Parathyroid adenoma (tissue), 2 donors: ENCODE data around the gene PDS5A.

Experiments used
- H2AFZ ChIP-seq: fragments of 300-600 bp; sonication (generic); one replicate; pipeline ENCODE4 v1.7.0; 2017; ENCODE audit warnings: antibody characterized with exemption, mild to moderate bottlenecking
- H3K27ac ChIP-seq: fragments of 300-600 bp; sonication (generic); one replicate; pipeline ENCODE4 v1.7.0; 2017
- H3K27me3 ChIP-seq: fragments of 300-600 bp; sonication (generic); one replicate; pipeline ENCODE4 v1.7.0; 2017; ENCODE audit warnings: low read length; ENCODE audit not compliant: control insufficient read depth, insufficient read depth
- H3K36me3 ChIP-seq: fragments of 300-600 bp; sonication (generic); one replicate; pipeline ENCODE4 v1.7.0; 2017; ENCODE audit warnings: low read length; ENCODE audit not compliant: control insufficient read depth, insufficient read depth
- H3K4me1 ChIP-seq: fragments of 300-600 bp; sonication (generic); one replicate; pipeline ENCODE4 v1.7.0; 2017; ENCODE audit warnings: control low read depth
- H3K4me2 ChIP-seq: fragments of 300-600 bp; sonication (generic); one replicate; pipeline ENCODE4 v1.7.0; 2017; ENCODE audit warnings: low read length
- H3K4me3 ChIP-seq: fragments of 300-600 bp; sonication (generic); one replicate; pipeline ENCODE4 v1.7.0; 2017; ENCODE audit warnings: low read depth, low read length
- H3K79me2 ChIP-seq: fragments of 300-600 bp; sonication (generic); one replicate; pipeline ENCODE4 v1.7.0; 2017; ENCODE audit warnings: control low read depth
- H3K9ac ChIP-seq: fragments of 300-600 bp; sonication (generic); one replicate; pipeline ENCODE4 v1.7.0; 2017; ENCODE audit warnings: mild to moderate bottlenecking
- H3K9me3 ChIP-seq: fragments of 300-600 bp; sonication (generic); one replicate; pipeline ENCODE4 v1.7.0; 2017; ENCODE audit warnings: low read length; ENCODE audit not compliant: control insufficient read depth
- TF ChIP-seq, protein P1 (sequence below): fragments of 300-600 bp; sonication (generic); IDR thresholded peaks from one replicate; pipeline ENCODE4 v1.7.0; 2017; ENCODE audit warnings: antibody characterized with exemption, mild to moderate bottlenecking
- donor health status: primary hyperparathyroidism.

The PDS5A gene

DNA sequence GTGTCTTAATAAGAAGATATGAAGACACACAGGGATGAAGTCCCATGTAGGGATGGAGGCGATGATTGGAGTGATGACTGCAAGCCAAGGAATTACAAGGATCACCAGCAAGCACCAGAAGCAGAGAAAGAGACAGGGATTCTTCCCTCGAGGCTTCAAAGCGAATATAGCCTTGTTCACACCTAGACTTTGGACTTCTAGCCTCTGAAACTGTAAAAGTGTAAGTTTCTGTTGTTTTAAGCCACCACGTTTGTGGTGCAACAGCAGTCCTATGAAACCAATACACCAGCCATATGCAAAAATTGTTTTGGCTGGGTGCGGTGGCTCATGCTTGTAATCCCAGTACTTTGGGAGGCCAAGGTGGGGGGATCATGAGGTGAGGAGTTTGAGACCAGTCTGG is 9.8 kb upstream of the PDS5A start:
- no peak overlapping the region for H3K4me3 ChIP-seq
- TF ChIP-seq, protein P1, sequence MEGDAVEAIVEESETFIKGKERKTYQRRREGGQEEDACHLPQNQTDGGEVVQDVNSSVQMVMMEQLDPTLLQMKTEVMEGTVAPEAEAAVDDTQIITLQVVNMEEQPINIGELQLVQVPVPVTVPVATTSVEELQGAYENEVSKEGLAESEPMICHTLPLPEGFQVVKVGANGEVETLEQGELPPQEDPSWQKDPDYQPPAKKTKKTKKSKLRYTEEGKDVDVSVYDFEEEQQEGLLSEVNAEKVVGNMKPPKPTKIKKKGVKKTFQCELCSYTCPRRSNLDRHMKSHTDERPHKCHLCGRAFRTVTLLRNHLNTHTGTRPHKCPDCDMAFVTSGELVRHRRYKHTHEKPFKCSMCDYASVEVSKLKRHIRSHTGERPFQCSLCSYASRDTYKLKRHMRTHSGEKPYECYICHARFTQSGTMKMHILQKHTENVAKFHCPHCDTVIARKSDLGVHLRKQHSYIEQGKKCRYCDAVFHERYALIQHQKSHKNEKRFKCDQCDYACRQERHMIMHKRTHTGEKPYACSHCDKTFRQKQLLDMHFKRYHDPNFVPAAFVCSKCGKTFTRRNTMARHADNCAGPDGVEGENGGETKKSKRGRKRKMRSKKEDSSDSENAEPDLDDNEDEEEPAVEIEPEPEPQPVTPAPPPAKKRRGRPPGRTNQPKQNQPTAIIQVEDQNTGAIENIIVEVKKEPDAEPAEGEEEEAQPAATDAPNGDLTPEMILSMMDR, result no peak
- no peak overlapping the region for H2AFZ ChIP-seq

DNA sequence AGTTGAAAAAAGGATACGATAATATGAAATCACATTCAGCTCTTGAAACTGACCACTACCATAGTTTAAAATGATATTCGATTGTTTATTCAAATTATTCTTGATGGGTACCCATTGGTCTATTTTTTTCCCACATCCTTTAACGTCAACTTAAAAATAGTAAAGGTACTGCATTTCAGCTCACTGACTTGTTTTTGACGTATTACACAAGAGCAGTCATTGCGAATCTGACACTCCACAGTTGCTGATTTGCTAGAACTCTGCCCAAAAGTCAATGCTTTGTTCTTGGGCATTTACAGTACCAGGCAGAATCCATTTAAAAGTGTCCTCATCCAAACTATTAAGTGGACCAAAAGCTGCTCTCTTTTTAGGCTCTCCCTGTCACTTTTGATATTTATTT is 1.2 kb upstream of the PDS5A start:
- Histone ChIP-seq H3K36me3 (no peaks in the 10 kb centered on the region), H3K4me3 (no peak overlapping the region), H3K79me2 (peaks cover 6% of the 10 kb centered on the region), H3K9me3 (no peaks in the 10 kb centered on the region), H3K4me1 (no peaks in the 10 kb centered on the region), H2AFZ (no peak overlapping the region), H3K9ac (no peak overlapping the region), H3K4me2 (no peak overlapping the region), H3K27me3 (no peaks in the 10 kb centered on the region), H3K27ac (no peak overlapping the region)
- TF ChIP-seq, protein P1, result no peak

More for the DNA sequence above, 9.8 kb upstream of the PDS5A start:
- Histone ChIP-seq H3K4me1 (no peaks in the 10 kb centered on the region), H3K4me2 (no peak overlapping the region), H3K9me3 (no peaks in the 10 kb centered on the region), H3K36me3 (no peaks in the 10 kb centered on the region), H3K27ac (no peak overlapping the region), H3K27me3 (no peaks in the 10 kb centered on the region), H3K9ac (no peak overlapping the region), H3K79me2 (no peaks in the 10 kb centered on the region)

DNA sequence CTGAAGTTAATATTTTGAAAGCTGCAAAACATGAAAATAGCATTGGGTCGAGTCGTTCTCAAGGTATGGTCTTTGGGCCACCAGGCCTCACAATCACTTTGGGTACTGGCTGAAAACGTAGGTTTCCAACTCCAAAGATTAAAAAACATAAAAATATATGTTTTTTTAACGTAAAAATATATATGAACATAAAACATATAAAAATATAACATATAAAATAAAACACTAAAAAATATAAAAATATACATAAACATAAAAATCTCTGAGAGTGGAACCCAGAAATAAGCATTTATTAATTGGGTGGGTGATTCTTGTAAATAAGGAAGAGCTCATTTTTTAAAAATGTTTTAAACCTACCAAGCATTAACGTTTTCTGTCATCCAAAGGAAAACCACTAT is 666 bp upstream of the PDS5A start:
- Histone ChIP-seq H3K9ac (peak overlapping the region; percentile 53), H3K27ac (peak overlapping the region; percentile 85), H3K9me3 (no peaks in the 10 kb centered on the region), H3K27me3 (no peaks in the 10 kb centered on the region), H2AFZ (peak overlapping the region; percentile 97), H3K36me3 (no peaks in the 10 kb centered on the region), H3K79me2 (peaks cover 11% of the 10 kb centered on the region), H3K4me2 (peak overlapping the region; percentile 97), H3K4me3 (peak overlapping the region; percentile 63), H3K4me1 (no peaks in the 10 kb centered on the region)
- TF ChIP-seq, protein P1, result no peak

DNA sequence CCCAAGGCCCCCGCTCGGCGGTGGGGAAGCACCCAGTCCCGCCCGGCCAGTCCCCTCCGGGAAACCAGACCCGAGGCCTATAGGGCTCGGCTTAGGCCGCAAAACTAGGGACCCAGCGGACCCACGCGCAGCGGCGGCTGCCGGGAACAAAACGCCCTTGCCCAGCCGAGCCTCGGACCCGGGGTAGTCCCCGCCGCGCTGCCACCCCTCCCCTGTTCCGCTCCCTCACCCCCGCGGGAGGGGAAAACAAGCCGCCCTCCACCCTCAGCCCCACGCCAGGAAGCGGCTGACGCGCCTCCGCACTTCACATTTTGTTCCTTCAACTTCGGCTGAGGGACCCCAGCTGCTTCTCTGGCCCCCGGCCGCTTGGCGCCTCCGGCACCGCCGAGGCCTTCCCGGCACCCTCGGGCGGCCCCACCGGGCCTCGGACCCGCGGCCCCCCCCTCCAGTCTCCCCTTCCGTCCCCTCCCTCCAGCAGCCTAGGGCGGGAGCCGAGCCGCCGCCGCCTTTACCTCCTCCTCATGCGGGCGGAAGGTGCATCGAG is 694 bp downstream of the PDS5A start:
- H3K79me2 ChIP-seq, result peaks cover 12% of the 10 kb centered on the region
- peak overlapping the region; percentile 93 for H3K4me2 ChIP-seq
- no peaks in the 10 kb centered on the region for H3K9me3 ChIP-seq
- no peaks in the 10 kb centered on the region for H3K36me3 ChIP-seq
- H3K27me3 ChIP-seq, result no peaks in the 10 kb centered on the region
- peak overlapping the region; percentile 55 for H3K9ac ChIP-seq
- peak overlapping the region; percentile 68 for H2AFZ ChIP-seq
- H3K4me1 ChIP-seq, result no peaks in the 10 kb centered on the region
- TF ChIP-seq, protein P1, result no peak
- H3K4me3 ChIP-seq, result peak overlapping the region; percentile 79
- H3K27ac ChIP-seq, result peak overlapping the region; percentile 72
